ENCODE results near the gene BBS1. TPM values are rescaled to one million over a fixed set of nuclear protein-coding genes. Genes with fewer than 3 reads are reported as not detected.
"Not testable (repeated sequence)": the region's sequence is repeated elsewhere in the genome, so short reads cannot be mapped to it uniquely, and the experiment has no call there.

The BBS1 gene
- total RNA-seq, 2 experiments from 2014 or later: 13.3 to 17.4 TPM

- peaks cover 9% of the 10 kb centered on the region for H3K4me1 Mint-ChIP-seq
- H3K27me3 Mint-ChIP-seq: peaks cover 3% of the 10 kb centered on the region
- H3K4me3 Mint-ChIP-seq: no peak overlapping the region
- ChIA-PET CTCF (interaction anchor here (0.6 to 1.7 kb wide), 6 partner anchors 10 to 98 kb away, joined by 3 to 12 read pairs (median 4); partner anchors contain the start of genes CCDC87, RBM4 and RBM4B), POLR2A (no interaction called here)
- H3K27ac Mint-ChIP-seq: no peak overlapping the region
- H3K36me3 Mint-ChIP-seq (ENCODE audit: low read depth): no peaks in the 10 kb centered on the region
- peaks cover 10% of the 10 kb centered on the region for H3K9me3 Mint-ChIP-seq
- no peak for DNase-seq
Measured at GRCh38 chr11:66580803-66581202, 70.4 kb downstream of the BBS1 start.

DNA sequence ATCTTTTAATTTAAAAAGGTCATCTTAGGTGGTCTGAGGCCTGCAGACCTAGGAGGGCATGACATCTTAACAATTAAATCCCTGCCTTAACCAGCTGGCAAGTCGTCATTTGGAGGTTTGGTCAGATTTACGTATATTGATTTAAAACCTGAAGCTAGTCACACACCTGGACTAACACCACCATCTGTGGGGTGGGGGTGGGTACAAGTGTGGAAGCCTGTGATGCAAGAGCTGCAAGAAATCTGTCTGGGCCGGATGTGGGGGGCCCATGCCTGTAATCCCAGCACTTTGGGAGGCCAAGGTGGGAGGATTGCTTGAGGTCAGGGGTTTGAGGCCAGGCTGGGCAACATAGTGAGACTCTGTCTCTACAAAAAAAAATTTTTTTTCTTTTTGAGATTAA is 70.8 kb downstream of the BBS1 start:
- CTCF ChIA-PET: interaction anchor here (0.6 to 1.7 kb wide), 7 partner anchors 8 to 97 kb away, joined by 3 to 12 read pairs (median 4); partner anchors contain the start of genes CCDC87, CTSF, RBM4 and RBM4B
- H3K27me3 Mint-ChIP-seq: peaks cover 3% of the 10 kb centered on the region
- POLR2A ChIA-PET: no interaction called here
- H3K4me3 Mint-ChIP-seq: no peak overlapping the region
- no peak for DNase-seq
- no peaks in the 10 kb centered on the region for H3K36me3 Mint-ChIP-seq (ENCODE audit: low read depth)
- H3K4me1 Mint-ChIP-seq: peaks cover 9% of the 10 kb centered on the region
- H3K27ac Mint-ChIP-seq: no peak overlapping the region
- H3K9me3 Mint-ChIP-seq: peaks cover 10% of the 10 kb centered on the region

- H3K27me3 Mint-ChIP-seq; H3K4me1 Mint-ChIP-seq; H3K4me3 Mint-ChIP-seq; DNase-seq; H3K36me3 Mint-ChIP-seq (ENCODE audit: low read depth); H3K9me3 Mint-ChIP-seq; H3K27ac Mint-ChIP-seq; POLR2A ChIA-PET: not testable (repeated sequence)
- CTCF ChIA-PET: interaction anchor here (1.6 kb wide), 1 partner anchor 14 kb away, joined by 3 read pairs; the partner anchor contains the start of gene CTSF
Measured at GRCh38 chr11:66582565-66583147, 72.2 kb downstream of the BBS1 start.

Other genes starting within 250 kb of the BBS1 start
- gene RAB1B, start 242.0 kb upstream of the BBS1 start, total RNA-seq: 100 to 1,000 TPM; 151 to 174 TPM
- 1 to 10 TPM; 2.5 TPM for gene CNIH2, start 232.5 kb upstream of the BBS1 start, total RNA-seq
- 10 to 100 TPM; 39.1 to 45.4 TPM for gene YIF1A, start 221.5 kb upstream of the BBS1 start, total RNA-seq
- gene TMEM151A, start 218.7 kb upstream of the BBS1 start, total RNA-seq: not detected
- gene CD248, start 193.6 kb upstream of the BBS1 start, total RNA-seq: 1 to 10 TPM; 2.4 to 2.5 TPM
- gene RIN1, start 174.2 kb upstream of the BBS1 start, total RNA-seq: 1 to 10 TPM; 1.1 to 1.6 TPM
- 10 to 100 TPM; 47.4 to 48.0 TPM for gene BRMS1, start 165.5 kb upstream of the BBS1 start, total RNA-seq
- 1 to 10 TPM; 8.5 to 9.4 TPM for gene B4GAT1, start 163.0 kb upstream of the BBS1 start, total RNA-seq
- 1 to 10 TPM; 8.3 to 8.9 TPM for gene SLC29A2, start 138.9 kb upstream of the BBS1 start, total RNA-seq
- gene NPAS4, start 89.6 kb upstream of the BBS1 start, total RNA-seq: under 1 TPM; 0.27 to 0.52 TPM
- gene MRPL11, start 71.8 kb upstream of the BBS1 start, total RNA-seq: 10 to 100 TPM; 72.4 to 76.4 TPM
- gene PELI3, start 43.7 kb upstream of the BBS1 start, total RNA-seq: 1 to 10 TPM; 6.7 to 7.2 TPM
- gene DPP3, start 30.2 kb upstream of the BBS1 start, total RNA-seq: 10 to 100 TPM; 78.4 to 82.3 TPM
- 10 to 100 TPM; 16.8 to 16.9 TPM for gene ZDHHC24, start 35.4 kb downstream of the BBS1 start, total RNA-seq
- under 1 TPM in 1 of 2 experiments, not detected in 1; 0.23 TPM for gene ACTN3, start 36.3 kb downstream of the BBS1 start, total RNA-seq
- gene CTSF, start 58.0 kb downstream of the BBS1 start, total RNA-seq: 1 to 10 TPM; 3.5 to 3.9 TPM
- under 1 TPM in 1 of 2 experiments, not detected in 1; 0.08 TPM for gene CCDC87, start 82.4 kb downstream of the BBS1 start, total RNA-seq
- 10 to 100 TPM; 28.8 to 32.6 TPM for gene CCS, start 82.5 kb downstream of the BBS1 start, total RNA-seq
- 100 to 1,000 TPM; 124 to 140 TPM for gene RBM14, start 106.0 kb downstream of the BBS1 start, total RNA-seq
- gene RBM4, start 128.1 kb downstream of the BBS1 start, total RNA-seq: 100 to 1,000 TPM; 124 to 137 TPM
- gene RBM4B, start 167.3 kb downstream of the BBS1 start, total RNA-seq: 10 to 100 TPM; 18.1 to 20.4 TPM
- under 1 TPM; 0.25 to 0.35 TPM for gene SPTBN2, start 218.6 kb downstream of the BBS1 start, total RNA-seq